Omental fat pad (tissue), 4 donors: ENCODE results near the gene GNAZ. TPM values are rescaled to one million over a fixed set of nuclear protein-coding genes. Genes with fewer than 3 reads are reported as not detected.

Source experiments
- ATAC-seq: fragments of 150-250 bp; one replicate; pipeline ENCODE4 v1.9.1; 2016; ENCODE audit warnings: mild to moderate bottlenecking, moderate library complexity; ENCODE audit not compliant: low FRiP score
- DNase-seq: peaks from one replicate; pipeline ENCODE4 v3.0.0-alpha.2; 2019; ENCODE audit warnings: low spot score
- total RNA-seq, 4 donors: library from RNA; depleted of rRNA; stranded (reverse); fragments of >200 nt; gene quantifications; one replicate each; pipeline ENCODE4 v1.1.0, GENCODE V29; 2016
- TF ChIP-seq, protein P1 (sequence below), 3 donors: fragments of 450-650 bp; IDR thresholded peaks; one replicate each; pipeline ENCODE4 v1.5.1; 2016 to 2017; ENCODE audit warnings: antibody characterized with exemption in 3 of 3, mild to moderate bottlenecking in 3 of 3, moderate library complexity in 2 of 3

GNAZ gene
- total RNA-seq, 4 donors from 2014 or later: 8.6 to 25.1 (median 16.5) TPM

- DNase-seq: no peak
- TF ChIP-seq, protein P1, sequence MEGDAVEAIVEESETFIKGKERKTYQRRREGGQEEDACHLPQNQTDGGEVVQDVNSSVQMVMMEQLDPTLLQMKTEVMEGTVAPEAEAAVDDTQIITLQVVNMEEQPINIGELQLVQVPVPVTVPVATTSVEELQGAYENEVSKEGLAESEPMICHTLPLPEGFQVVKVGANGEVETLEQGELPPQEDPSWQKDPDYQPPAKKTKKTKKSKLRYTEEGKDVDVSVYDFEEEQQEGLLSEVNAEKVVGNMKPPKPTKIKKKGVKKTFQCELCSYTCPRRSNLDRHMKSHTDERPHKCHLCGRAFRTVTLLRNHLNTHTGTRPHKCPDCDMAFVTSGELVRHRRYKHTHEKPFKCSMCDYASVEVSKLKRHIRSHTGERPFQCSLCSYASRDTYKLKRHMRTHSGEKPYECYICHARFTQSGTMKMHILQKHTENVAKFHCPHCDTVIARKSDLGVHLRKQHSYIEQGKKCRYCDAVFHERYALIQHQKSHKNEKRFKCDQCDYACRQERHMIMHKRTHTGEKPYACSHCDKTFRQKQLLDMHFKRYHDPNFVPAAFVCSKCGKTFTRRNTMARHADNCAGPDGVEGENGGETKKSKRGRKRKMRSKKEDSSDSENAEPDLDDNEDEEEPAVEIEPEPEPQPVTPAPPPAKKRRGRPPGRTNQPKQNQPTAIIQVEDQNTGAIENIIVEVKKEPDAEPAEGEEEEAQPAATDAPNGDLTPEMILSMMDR (IDR thresholded peaks at IDR 0.05): no peak
- ATAC-seq: no peak
Measured at GRCh38 chr22:23106344-23106743, 36.0 kb downstream of the GNAZ start.

DNA sequence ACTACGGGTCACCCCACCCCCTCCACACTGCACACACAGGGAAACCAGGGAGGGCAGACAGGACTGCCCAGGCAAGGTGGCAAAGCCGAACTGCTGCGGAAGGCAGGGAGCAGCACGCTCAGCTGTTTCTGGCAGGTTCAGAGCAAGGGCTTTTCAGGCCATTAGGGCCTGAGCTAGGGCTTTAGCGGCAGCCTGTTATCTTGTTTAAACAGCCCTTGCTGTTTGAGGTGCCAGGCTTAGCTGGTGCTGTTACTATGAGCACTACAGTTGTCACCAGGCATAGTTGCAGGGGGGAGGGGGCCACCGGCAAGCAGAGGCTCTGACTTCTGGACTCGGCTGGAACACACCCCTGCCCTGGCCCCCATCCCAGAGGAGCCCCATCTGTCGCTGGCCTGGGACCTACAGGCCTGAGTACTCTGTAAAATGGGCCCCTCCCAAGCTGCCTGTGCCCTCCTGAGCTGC is 36.6 kb downstream of the GNAZ start:
- DNase-seq: no peak
- no peak for ATAC-seq
- TF ChIP-seq, protein P1 (IDR thresholded peaks at IDR 0.05): no peak

DNA sequence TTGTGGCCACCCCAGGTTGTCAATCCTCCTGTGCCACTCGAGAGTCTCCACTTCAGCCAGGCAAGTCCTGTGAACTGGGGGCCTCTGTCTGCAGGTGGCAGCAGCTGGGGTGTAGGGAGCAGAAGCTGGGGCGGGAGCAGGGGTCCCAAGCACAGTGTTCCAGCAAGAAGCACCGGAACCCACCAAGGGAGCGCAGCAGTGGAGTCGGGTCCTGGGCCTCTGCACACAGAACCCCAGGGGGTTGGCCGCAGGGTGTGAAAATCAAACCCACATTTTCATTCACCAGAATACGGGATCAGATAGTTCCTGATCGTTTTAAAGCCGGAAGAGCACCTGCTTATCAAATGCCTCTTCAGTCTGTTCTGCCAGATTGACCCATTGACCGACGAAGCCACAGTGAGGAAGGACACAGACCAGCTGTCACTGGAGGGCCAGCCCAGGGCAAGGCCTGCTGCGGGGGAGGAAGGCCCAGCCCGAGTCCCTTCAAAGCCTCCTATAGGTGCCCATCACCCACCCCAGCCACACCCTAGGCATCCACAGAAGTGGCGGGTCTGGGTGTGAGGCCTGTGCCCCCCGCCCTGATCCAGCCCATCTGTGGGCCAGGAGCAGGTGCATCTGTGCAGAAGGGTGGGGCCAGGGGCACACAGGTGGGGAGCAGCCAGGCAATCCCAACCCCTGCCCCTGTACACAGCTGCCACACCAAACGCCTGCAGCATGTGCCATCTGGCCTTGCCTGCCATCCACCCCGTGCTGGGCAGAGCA is 37.3 kb downstream of the GNAZ start:
- ATAC-seq (no peak), DNase-seq (no peak)
- TF ChIP-seq, protein P1 (IDR thresholded peaks at IDR 0.05): no peak

DNA sequence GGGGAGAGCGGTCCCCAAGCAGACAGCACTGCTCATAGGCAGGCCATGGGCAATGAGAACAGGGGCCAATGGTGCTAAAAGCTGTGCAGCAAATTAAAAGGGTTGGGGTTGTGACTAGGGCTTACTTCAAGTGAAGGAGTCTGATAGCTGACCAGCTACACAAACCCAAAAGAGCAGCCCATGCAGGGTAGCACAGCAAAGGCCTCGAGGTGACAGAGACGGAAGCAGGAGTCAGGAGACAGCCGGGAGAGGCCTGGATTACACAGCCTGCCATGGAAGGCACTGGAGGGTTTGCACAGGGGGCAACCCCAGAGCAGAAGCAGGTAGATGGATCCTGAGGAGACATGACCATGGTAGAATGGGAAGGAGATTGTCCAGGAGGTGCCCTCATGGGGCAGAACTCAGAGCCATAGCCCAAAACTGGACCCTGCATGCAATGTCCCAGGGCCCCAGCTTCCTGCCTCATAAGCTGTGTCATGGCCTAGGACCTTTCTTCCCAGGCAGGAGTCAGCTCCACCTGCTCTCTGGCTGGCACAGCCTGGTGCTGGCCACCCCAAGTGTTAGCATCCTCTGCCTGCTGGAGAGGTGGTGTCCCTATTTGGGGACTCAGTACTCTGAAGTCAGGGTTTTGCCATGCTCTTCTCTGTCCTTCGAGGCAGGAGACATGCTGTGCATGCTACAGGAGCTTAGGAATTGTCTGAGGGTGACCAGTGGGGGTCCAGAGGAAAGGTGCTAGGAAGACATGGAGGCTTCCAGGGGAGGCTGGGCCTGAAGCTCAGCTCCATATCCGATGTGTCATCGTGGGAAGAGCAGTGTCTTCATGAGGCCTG is 38.1 kb downstream of the GNAZ start:
- TF ChIP-seq, protein P1 (IDR thresholded peaks at IDR 0.05): no peak
- DNase-seq (no peak), ATAC-seq (no peak)

DNA sequence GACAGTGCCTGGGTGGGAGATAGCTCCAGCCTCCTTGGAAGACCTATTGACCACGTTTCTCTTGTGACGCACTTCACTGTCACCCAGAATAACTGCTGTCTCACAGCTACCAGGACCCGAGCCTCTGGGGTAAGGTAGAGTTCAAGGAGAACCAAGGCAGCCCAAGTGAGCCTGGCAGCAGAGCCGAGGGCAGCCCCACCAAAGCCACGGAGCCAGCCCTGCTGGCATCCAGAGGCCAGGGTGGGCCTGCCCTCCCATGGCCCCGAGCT is 38.7 kb downstream of the GNAZ start:
- DNase-seq: no peak
- no peak for ATAC-seq
- TF ChIP-seq, protein P1 (IDR thresholded peaks at IDR 0.05): no peak

DNA sequence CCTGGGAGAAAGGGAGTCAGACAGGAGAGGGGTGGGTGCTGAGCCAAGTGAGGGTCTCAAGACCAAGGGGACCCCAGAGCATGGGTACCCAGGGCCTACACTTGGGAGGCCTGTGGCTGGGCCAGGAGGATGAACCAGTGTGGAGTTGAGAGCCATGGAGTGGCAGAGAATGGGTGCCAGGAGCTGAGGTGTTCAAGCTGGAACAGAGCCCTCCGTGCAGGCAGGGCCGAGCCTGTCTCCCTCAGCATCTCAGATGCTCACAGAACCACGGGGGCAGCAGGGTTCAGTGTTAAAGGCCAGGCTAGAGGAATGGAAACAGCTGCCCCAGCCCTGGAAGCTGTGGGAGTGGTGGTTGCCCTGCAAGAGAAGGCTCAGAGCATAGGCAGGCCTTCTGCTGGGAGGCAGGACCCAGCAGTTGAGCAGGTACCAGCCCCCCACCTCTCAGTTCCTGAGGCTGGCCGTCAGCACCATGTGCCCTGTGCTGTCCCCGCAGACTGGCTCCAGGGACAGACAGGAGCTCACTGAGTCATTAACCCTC is 39.2 kb downstream of the GNAZ start:
- DNase-seq (no peak), ATAC-seq (no peak)
- TF ChIP-seq, protein P1 (IDR thresholded peaks at IDR 0.05): no peak
